GM19324 (cell line): Measurements from ENCODE around the gene PSMA6.

Experiments
- ATAC-seq: cut with Tn5 transposase; IDR thresholded peaks from one replicate; pipeline ENCODE4 v1.9.1; 2021; ENCODE audit warnings: mild to moderate bottlenecking, moderate library complexity; ENCODE audit not compliant: unreplicated experiment, low FRiP score

Gene PSMA6

DNA sequence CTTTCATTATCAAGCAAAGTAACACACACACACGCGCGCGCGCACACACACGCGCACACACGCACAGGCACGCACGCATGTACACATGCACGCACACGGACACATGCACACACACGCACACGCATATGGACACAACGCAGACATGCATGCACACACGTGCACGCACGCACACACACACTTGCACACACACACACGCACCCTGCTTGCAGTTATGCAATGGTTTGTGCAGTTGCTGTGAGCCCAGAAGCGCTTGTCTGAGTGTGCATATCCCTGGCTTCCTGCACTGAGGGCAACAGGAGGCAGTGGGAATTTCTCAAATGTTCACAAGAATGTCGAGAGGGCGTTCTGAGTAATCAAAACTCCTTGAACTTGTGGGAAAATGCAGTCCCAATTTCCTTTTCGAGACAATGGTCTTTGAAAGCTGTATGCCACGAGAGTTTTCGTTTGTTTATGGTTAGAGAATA is 70.8 kb downstream of the PSMA6 start:
- ATAC-seq = no peak

DNA sequence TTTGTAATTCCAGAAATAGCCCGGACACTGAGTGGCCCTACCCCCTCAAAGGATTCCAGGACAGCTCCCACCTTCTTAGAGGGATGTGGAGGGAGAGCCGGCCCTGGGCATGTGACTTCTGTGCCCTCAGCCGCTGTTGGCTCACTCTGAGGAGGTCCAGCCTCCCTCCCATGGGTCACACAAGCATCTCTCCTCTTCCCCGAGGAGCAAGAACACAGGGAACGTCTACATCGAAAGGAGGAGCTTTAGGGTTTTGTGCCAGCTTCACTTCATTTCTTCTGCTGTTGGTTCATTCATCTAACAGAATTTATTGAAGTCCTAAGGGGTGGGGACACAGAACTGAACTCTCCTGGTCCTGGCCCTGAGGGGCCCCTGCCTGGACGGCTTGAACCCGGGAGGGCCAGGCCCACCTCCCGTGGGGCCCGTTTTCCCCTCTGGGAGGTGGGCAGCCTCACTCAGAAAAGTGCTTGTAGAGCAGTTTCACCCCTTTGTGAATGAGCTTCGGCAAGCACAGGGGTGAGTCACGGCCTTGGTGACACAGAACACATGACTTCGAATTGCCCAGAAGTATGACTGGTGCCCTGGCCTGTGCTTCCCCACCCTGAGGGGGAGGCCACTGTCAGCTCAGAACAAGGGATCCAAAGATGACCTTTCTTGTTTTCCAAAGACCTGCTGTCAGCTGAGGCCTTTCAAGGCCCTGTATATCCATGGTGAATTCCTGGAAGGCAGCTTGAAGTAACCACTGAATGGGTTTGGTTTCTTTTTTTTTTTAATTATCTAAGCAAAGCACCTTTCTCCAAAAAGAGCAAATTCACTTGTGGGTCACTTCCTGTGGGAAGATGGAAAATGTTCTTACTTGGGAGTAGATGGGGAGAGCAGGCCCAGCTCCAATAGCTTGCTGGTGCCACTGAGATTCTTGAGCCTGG is 73.2 kb downstream of the PSMA6 start:
- ATAC-seq = no peak

DNA sequence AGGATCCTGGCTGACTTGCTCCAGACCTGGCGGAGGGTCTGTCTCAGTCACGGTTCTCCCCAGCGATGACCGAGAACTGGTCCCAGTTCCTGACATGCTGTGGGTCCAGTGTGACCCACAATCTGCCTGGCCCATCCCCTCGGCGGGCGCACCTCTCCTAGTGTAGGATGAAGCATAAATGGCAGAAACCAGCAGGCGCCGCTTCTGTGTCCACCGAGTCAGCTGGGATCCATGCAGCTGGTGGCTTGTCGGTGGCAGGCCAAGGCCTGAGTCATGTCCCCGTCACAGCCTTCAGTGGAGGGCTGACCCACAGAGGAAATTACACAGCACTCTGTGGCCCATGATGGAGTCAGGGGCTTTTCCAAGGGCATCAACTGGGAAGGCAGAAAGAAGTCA is 73.9 kb downstream of the PSMA6 start:
- ATAC-seq = no peak

DNA sequence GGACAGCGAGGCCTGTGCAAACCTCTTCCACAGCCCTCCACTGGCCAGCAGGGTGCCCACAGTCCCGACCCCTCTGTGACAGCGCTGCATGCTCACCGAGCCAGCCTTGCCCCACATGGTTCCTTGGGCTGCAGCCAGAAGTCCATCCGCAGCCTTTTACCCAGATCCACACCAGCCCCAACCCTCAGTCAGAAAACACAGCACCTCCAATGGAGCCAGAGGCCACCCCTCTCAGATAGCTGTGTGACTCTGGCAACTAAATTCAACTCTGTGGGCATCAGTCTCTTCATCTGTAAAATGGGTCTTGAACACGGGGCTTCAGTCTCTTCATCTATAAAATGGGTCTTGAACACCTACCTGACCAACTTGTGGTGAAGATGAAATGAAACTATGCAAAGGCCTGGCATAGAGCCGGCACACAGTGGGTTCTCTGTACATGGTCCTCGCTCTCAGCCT is 74.4 kb downstream of the PSMA6 start:
- ATAC-seq = no peak

DNA sequence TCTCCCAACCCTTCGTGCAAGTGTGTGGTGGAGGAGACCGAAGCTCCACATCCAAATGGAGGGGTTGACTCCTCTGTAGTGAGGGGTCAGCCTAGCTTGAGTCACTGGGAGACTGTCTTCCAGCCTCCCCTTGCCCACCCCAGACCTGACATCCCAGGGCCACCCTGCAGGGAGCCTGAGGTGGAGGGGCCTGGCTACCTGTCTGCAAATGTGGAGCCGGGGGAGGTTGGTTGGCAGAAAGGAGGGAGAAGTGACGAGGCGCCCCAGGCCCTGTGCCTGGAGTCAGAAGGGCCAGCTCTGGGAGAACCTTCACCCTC is 74.8 kb downstream of the PSMA6 start:
- no peak for ATAC-seq
